ENCODE results near the gene CPNE5. TPM values are rescaled to one million over a fixed set of nuclear protein-coding genes. Genes with fewer than 3 reads are reported as not detected.

Gene CPNE5
- total RNA-seq, 2 experiments from 2014 or later, result 1.2 to 1.7 TPM

- H3K9me3 Mint-ChIP-seq, result no peaks in the 10 kb centered on the region
- H3K4me1 Mint-ChIP-seq (ENCODE audit: low read depth), result peaks cover 6% of the 10 kb centered on the region
- no peaks in the 10 kb centered on the region for H3K36me3 Mint-ChIP-seq (ENCODE audit: low read depth)
- CTCF ChIA-PET, result interaction anchor here (1.8 to 2.5 kb wide), 2 partner anchors 10 to 11 kb away, joined by 6 to 13 read pairs; no protein-coding TSS in a partner anchor
- no peaks in the 10 kb centered on the region for H3K27me3 Mint-ChIP-seq (ENCODE audit: low read depth)
- DNase-seq, result no peak
- no peak overlapping the region for H3K4me3 Mint-ChIP-seq
- H3K27ac Mint-ChIP-seq, result no peak overlapping the region
- intact Hi-C loops (cut with micrococcal nuclease), result no loop called here
These were observed 45.8 kb downstream of the CPNE5 start for GRCh38 chr6:36793296-36793912.

- H3K27me3 Mint-ChIP-seq (ENCODE audit: low read depth), result no peaks in the 10 kb centered on the region
- H3K27ac Mint-ChIP-seq, result no peak overlapping the region
- no peaks in the 10 kb centered on the region for H3K36me3 Mint-ChIP-seq (ENCODE audit: low read depth)
- peaks cover 6% of the 10 kb centered on the region for H3K4me1 Mint-ChIP-seq (ENCODE audit: low read depth)
- CTCF ChIA-PET, result interaction anchor here (0.8 to 2.5 kb wide), 4 partner anchors 9 to 111 kb away, joined by 3 to 13 read pairs (median 3); no protein-coding TSS in a partner anchor
- DNase-seq, result no peak
- no peaks in the 10 kb centered on the region for H3K9me3 Mint-ChIP-seq
- intact Hi-C loops (cut with micrococcal nuclease), result no loop called here
- H3K4me3 Mint-ChIP-seq, result no peak overlapping the region
These were observed 47.6 kb downstream of the CPNE5 start for GRCh38 chr6:36791521-36792135.

- Mint-ChIP-seq H3K27ac (no peak overlapping the region), H3K27me3 (ENCODE audit: low read depth) (no peaks in the 10 kb centered on the region), H3K9me3 (no peaks in the 10 kb centered on the region), H3K36me3 (ENCODE audit: low read depth) (no peaks in the 10 kb centered on the region), H3K4me3 (no peak overlapping the region), H3K4me1 (ENCODE audit: low read depth) (peaks cover 6% of the 10 kb centered on the region)
- intact Hi-C loops (cut with micrococcal nuclease), result no loop called here
- DNase-seq, result no peak
- CTCF ChIA-PET, result interaction anchor here (0.9 to 2.5 kb wide), 2 partner anchors 8 to 40 kb away, joined by 3 to 13 read pairs; no protein-coding TSS in a partner anchor
These were observed 48.2 kb downstream of the CPNE5 start for GRCh38 chr6:36791085-36791484.

GRCh38 chr6:36788768-36789167 lies 50.5 kb downstream of the CPNE5 start:
- H3K36me3 Mint-ChIP-seq (ENCODE audit: low read depth), result no peaks in the 10 kb centered on the region
- H3K4me1 Mint-ChIP-seq (ENCODE audit: low read depth), result peaks cover 6% of the 10 kb centered on the region
- CTCF ChIA-PET, result interaction anchor here (2.3 to 2.4 kb wide), 2 partner anchors 20 to 22 kb away, joined by 5 to 10 read pairs; no protein-coding TSS in a partner anchor
- intact Hi-C loops (cut with micrococcal nuclease), result no loop called here
- H3K27ac Mint-ChIP-seq, result no peak overlapping the region
- H3K4me3 Mint-ChIP-seq, result no peak overlapping the region
- H3K9me3 Mint-ChIP-seq, result no peaks in the 10 kb centered on the region
- H3K27me3 Mint-ChIP-seq (ENCODE audit: low read depth), result no peaks in the 10 kb centered on the region
- DNase-seq, result peak; percentile 71

- H3K4me3 Mint-ChIP-seq, result no peak overlapping the region
- no peak for DNase-seq
- no peaks in the 10 kb centered on the region for H3K36me3 Mint-ChIP-seq (ENCODE audit: low read depth)
- H3K9me3 Mint-ChIP-seq, result no peaks in the 10 kb centered on the region
- H3K27me3 Mint-ChIP-seq (ENCODE audit: low read depth), result no peaks in the 10 kb centered on the region
- peaks cover 6% of the 10 kb centered on the region for H3K4me1 Mint-ChIP-seq (ENCODE audit: low read depth)
- intact Hi-C loops (cut with micrococcal nuclease), result no loop called here
- CTCF ChIA-PET, result interaction anchor here (2.3 to 2.4 kb wide), 2 partner anchors 19 to 22 kb away, joined by 5 to 10 read pairs; no protein-coding TSS in a partner anchor
- no peak overlapping the region for H3K27ac Mint-ChIP-seq
These were observed 51.1 kb downstream of the CPNE5 start for GRCh38 chr6:36788186-36788585.

- no peak for DNase-seq
- no peak overlapping the region for H3K4me3 Mint-ChIP-seq
- no peaks in the 10 kb centered on the region for H3K27me3 Mint-ChIP-seq (ENCODE audit: low read depth)
- H3K27ac Mint-ChIP-seq, result no peak overlapping the region
- intact Hi-C loops (cut with micrococcal nuclease), result no loop called here
- CTCF ChIA-PET, result interaction anchor here (2.3 to 2.4 kb wide), 2 partner anchors 18 to 21 kb away, joined by 5 to 10 read pairs; no protein-coding TSS in a partner anchor
- H3K4me1 Mint-ChIP-seq (ENCODE audit: low read depth), result peaks cover 6% of the 10 kb centered on the region
- no peaks in the 10 kb centered on the region for H3K36me3 Mint-ChIP-seq (ENCODE audit: low read depth)
- no peaks in the 10 kb centered on the region for H3K9me3 Mint-ChIP-seq
These were observed 52.0 kb downstream of the CPNE5 start for GRCh38 chr6:36787210-36787609.

GRCh38 chr6:36786055-36786675 lies 53.1 kb downstream of the CPNE5 start:
- no peaks in the 10 kb centered on the region for H3K27me3 Mint-ChIP-seq (ENCODE audit: low read depth)

GRCh38 chr6:36784376-36784636 lies 54.9 kb downstream of the CPNE5 start:
- no peak overlapping the region for H3K4me3 Mint-ChIP-seq
- no peaks in the 10 kb centered on the region for H3K27me3 Mint-ChIP-seq (ENCODE audit: low read depth)
- H3K4me1 Mint-ChIP-seq (ENCODE audit: low read depth), result peaks cover 6% of the 10 kb centered on the region
- H3K27ac Mint-ChIP-seq, result no peak overlapping the region
- DNase-seq, result no peak
- CTCF ChIA-PET, result interaction anchor here (1.0 to 8.0 kb wide), 7 partner anchors 8 to 234 kb away, joined by 3 to 278 read pairs (median 14); no protein-coding TSS in a partner anchor
- intact Hi-C loops (cut with micrococcal nuclease), result loop anchor here (5.0 kb wide), 2 partner anchors 68 to 233 kb away; no protein-coding TSS in a partner anchor
- H3K9me3 Mint-ChIP-seq, result no peaks in the 10 kb centered on the region
- no peaks in the 10 kb centered on the region for H3K36me3 Mint-ChIP-seq (ENCODE audit: low read depth)

More at GRCh38 chr6:36786055-36786675, 53.1 kb downstream of the CPNE5 start:
- H3K27ac Mint-ChIP-seq, result no peak overlapping the region
- no peaks in the 10 kb centered on the region for H3K36me3 Mint-ChIP-seq (ENCODE audit: low read depth)
- CTCF ChIA-PET, result interaction anchor here (1.0 to 8.0 kb wide), 2 partner anchors 17 to 171 kb away, joined by 4 to 278 read pairs; no protein-coding TSS in a partner anchor
- peaks cover 6% of the 10 kb centered on the region for H3K4me1 Mint-ChIP-seq (ENCODE audit: low read depth)
- intact Hi-C loops (cut with micrococcal nuclease), result no loop called here
- no peak overlapping the region for H3K4me3 Mint-ChIP-seq
- H3K9me3 Mint-ChIP-seq, result no peaks in the 10 kb centered on the region
- DNase-seq, result no peak

- CTCF ChIA-PET, result interaction anchor here (0.8 to 8.0 kb wide), 18 partner anchors 7 to 252 kb away, joined by 3 to 278 read pairs (median 8); no protein-coding TSS in a partner anchor
- intact Hi-C loops (cut with micrococcal nuclease), result loop anchor here (2.0 to 5.0 kb wide), 4 partner anchors 69 to 234 kb away; no protein-coding TSS in a partner anchor
- H3K36me3 Mint-ChIP-seq (ENCODE audit: low read depth), result no peaks in the 10 kb centered on the region
- DNase-seq, result no peak
- no peak overlapping the region for H3K4me3 Mint-ChIP-seq
- H3K27me3 Mint-ChIP-seq (ENCODE audit: low read depth), result no peaks in the 10 kb centered on the region
- no peak overlapping the region for H3K27ac Mint-ChIP-seq
- peaks cover 2% of the 10 kb centered on the region for H3K4me1 Mint-ChIP-seq (ENCODE audit: low read depth)
- H3K9me3 Mint-ChIP-seq, result no peaks in the 10 kb centered on the region
These were observed 55.5 kb downstream of the CPNE5 start for GRCh38 chr6:36783603-36784375.

- Mint-ChIP-seq H3K27ac (no peak overlapping the region), H3K36me3 (ENCODE audit: low read depth) (no peaks in the 10 kb centered on the region), H3K9me3 (no peaks in the 10 kb centered on the region), H3K27me3 (ENCODE audit: low read depth) (no peaks in the 10 kb centered on the region), H3K4me1 (ENCODE audit: low read depth) (no peaks in the 10 kb centered on the region), H3K4me3 (no peak overlapping the region)
- intact Hi-C loops (cut with micrococcal nuclease), result loop anchor here (1.0 to 5.0 kb wide), 5 partner anchors 15 to 236 kb away; no protein-coding TSS in a partner anchor
- no peak for DNase-seq
- CTCF ChIA-PET, result interaction anchor here (0.5 to 8.0 kb wide), 16 partner anchors 13 to 428 kb away, joined by 3 to 278 read pairs (median 6); no protein-coding TSS in a partner anchor
These were observed 57.6 kb downstream of the CPNE5 start for GRCh38 chr6:36781669-36782068.

GRCh38 chr6:36780442-36781177 lies 58.6 kb downstream of the CPNE5 start:
- no peak overlapping the region for H3K27ac Mint-ChIP-seq
- no peaks in the 10 kb centered on the region for H3K9me3 Mint-ChIP-seq
- CTCF ChIA-PET, result interaction anchor here (0.5 to 8.0 kb wide), 9 partner anchors 11 to 429 kb away, joined by 3 to 278 read pairs (median 4); no protein-coding TSS in a partner anchor
- H3K4me3 Mint-ChIP-seq, result no peak overlapping the region
- H3K27me3 Mint-ChIP-seq (ENCODE audit: low read depth), result no peaks in the 10 kb centered on the region
- no peaks in the 10 kb centered on the region for H3K36me3 Mint-ChIP-seq (ENCODE audit: low read depth)
- intact Hi-C loops (cut with micrococcal nuclease), result loop anchor here (5.0 kb wide), 2 partner anchors 72 to 237 kb away; no protein-coding TSS in a partner anchor
- no peaks in the 10 kb centered on the region for H3K4me1 Mint-ChIP-seq (ENCODE audit: low read depth)
- DNase-seq, result no peak

All from activated naive CD4-positive, alpha-beta T cell treated with anti-CD3 and anti-CD28 coated beads for 36 hours (primary cell).